Left kidney (tissue), 2 donors: Measurements from ENCODE around the gene POLR3E. TPM values are rescaled to one million over a fixed set of nuclear protein-coding genes. Genes with fewer than 3 reads are reported as not detected.
"Not testable (repeated sequence)": the region's sequence is repeated elsewhere in the genome, so short reads cannot be mapped to it uniquely, and the experiment has no call there.

Experiments
- DNase-seq: peaks from one replicate; pipeline ENCODE4 v3.0.0-alpha.2; 2013
- polyA plus RNA-seq: library from polyadenylated mRNA; unstranded; fragments of 120-200 nt; gene quantifications from one replicate; pipeline ENCODE4 v1.2.1, GENCODE V29; 2013; ENCODE audit not compliant: insufficient read length

POLR3E gene
- polyA plus RNA-seq, 1 donor: 68.7 TPM

DNA sequence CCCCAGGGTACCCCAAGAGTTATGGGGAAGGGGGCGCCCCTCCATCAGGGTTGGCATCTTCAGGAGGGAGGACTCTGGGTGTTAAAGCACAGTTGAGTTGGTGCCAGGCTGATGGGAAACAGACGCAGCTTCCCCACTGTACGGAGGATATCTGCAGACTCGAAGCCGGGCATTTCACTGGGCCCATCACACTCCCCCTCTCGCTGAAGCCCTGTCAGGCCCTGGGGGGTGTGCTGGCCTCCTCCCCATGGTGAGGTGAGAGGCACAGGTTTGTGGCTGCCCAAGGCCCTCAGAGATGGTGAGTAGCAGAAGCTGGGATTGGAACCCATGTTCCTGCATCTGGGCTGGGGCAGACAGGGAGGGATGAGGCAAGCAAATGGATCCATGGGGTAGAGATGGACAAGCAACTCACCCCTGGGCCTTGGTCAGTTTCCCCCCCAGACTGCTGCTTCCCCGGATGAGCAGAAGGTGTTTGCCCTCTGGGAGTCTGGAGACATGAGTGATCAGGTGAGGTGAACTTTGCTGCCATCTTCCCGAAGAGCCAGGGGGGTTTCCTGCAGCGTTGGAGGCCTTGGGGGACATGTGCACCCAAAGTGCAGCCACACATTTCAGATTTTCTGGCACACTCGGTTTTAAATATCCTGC lies 31.0 kb downstream of the POLR3E start:
- no peak for DNase-seq

DNA sequence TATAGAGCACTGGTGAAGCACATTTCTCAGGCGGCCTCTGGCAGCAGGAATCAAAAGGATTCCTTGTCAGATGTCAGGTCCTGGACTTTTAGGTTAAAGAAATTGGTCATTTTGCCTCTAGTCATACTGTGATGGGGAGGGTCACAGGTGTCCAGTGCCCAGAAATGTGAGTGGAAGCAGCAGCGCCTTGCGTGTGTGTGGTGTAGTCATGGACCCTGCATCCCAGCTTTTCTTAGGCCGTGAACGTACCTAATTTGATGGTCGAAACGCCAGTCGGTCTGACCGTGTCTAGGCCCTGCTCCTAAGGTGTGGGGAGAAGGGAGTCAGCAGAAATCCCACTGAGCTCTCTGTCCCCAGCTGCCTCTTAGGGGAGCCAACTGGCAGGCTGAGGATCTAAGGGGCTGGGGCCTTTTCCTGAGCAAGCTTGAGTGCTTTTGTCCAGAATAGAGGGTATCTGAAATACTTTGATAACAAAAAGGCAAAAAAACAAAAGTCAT lies 32.0 kb downstream of the POLR3E start:
- DNase-seq: no peak

DNA sequence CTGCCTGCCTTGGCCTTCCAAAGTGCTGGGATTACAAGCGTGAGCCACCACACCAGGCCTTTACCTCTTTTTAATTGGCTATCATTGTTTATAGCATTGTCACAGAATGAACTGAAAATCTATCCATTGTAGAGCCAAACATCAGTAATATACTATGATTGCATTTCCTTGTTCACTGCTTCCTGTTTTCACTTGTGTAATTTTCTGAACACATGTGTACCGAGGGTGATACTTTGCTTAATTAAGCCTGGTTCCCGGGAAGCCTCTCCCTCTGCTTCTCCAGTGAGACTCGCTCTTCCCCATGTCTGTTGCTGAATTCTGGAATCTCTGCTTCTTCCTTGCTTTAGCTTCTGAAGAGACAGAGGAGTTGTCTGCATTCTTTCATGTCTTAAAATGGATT lies 33.1 kb downstream of the POLR3E start:
- no peak for DNase-seq

DNA sequence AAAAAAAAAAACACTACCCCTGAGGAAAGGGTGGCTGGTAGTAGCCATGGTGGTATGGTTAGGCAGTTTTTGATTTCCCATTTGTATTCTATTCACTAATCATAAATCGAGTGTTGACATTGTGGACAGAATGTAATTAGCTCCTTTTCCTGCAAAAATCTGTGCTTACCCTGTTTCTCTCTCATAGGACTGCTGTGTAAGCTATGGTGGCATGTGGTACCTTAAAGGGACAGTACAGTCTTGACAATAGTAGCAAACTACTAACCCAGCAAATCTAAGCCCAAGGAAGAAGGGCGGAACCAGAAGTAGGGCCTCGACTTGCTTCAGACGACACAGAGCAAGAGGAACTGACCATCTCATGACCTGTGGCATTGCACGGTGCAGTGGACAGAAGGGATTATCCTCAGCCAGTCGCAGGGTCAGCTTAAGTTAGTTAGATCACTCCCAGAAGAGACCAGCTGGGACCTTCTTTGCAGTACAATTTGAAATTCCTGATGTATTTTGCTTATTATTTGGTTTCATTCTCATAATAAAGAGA lies 36.3 kb downstream of the POLR3E start:
- no peak for DNase-seq

DNA sequence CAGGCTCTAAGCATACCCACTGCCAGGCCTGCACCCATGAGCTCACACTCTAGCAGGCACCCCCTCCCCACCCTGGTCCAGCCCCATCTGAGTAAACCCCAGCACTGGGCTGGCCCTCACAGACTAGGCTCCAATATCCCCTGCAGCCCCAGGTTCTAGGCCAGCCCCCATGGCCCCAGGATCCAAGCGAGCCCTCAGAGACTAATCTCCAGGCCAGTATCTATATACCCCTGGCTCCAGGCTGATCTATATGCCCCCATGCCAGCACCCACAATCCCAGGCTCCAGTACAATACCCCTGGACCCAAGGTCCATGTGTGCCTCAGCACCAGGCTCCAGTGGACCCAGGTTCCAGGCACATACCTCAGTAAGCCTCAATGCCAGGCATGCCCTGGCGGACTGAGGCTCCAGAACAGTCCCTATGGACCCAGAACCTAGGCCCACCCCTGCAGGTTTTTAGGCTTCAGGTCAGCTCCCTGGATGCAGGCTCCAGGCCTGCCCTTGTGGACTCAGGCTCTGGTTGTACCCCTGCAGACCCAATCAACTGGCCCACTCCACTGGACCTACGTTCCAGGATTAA lies 38.5 kb downstream of the POLR3E start:
- no peak for DNase-seq

DNA sequence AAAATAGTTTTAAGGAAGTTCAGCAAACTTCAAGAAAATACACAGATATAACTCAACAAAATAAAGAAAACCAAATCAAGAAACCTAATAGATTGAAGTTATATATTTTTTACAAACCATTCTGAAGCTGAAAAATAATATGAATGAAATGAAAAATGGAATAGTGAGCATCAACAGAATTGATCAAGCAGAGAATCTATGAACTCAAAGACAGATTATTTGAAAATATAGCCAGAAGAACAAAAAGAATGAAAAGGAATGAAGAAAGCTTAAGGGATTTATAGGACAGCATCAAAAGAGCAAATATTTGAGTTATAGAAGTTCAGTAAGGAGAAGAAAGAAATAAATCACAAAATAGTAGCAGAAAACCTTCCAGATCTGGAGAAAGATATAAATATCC lies 39.4 kb downstream of the POLR3E start:
- DNase-seq: no peak

DNA sequence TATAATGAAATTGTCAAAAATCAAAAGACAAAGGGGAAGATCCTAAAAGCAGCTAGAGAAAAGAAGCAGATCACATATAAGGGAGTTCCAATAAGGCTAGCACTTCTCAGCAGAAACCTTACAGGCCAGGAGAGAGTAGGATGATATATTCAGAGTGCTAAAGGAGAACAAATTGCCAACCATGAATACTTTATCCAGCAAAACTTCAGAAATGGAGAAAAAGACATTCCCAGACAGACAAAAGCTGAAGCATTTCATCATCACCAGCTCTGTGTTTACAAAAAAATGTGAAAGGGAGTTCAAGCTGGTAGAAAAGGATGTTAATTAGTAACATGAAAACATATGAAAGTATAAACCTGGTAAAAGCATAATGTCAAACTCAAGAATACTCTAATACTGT lies 39.8 kb downstream of the POLR3E start:
- no peak for DNase-seq

DNA sequence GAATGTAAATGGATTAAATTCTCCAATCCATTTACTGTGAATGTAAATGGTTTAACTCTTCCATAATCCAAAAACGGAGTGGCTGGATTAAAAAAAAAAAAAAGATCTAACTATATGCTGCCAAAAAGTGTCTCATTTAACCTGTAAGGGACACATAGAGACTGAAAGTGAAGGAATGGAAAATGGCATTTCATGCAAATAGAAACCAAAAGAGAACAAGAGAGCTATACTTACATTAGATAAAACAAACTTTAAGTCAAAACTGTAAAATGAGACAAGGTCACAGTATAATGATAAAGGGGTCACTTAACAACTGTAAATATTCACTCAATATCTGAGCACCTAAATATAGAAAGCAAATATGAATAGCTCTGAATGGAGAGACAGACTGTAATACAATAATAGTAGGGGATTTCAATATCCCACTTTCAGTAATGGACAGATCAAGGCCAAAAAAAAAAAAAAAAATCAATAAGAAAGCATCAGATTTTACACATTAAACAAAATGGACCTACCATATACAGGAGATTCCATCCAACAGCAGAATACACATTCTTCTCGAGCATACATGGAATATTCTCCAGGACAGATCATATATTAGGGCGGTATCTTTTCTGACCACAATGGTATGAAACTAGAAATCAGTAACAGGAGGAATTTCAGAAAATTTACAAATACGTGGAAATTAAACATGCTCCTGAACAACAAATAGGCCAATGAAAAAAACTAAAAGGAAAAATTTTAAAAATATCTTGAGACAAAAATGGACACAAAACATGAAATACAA lies 40.8 kb downstream of the POLR3E start:
- DNase-seq: no peak

DNA sequence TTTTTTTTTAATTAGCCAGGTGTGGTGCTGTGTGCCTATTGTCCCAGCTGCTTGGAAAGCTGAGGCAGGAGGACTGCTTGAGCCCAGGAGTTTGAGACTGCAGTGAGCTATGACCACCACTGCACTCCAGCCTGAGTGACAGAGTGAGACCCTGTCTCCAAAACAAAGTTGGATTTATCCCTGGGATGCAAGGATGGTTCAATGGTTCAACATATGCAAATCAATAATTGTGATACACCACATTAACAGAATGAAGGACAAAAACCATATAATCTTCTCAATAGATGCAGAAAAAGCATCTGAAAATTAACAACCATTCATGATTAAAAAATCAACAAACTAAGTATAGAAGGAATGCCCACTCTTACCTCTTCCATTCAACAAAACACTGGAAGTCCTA lies 43.7 kb downstream of the POLR3E start:
- no peak for DNase-seq

DNA sequence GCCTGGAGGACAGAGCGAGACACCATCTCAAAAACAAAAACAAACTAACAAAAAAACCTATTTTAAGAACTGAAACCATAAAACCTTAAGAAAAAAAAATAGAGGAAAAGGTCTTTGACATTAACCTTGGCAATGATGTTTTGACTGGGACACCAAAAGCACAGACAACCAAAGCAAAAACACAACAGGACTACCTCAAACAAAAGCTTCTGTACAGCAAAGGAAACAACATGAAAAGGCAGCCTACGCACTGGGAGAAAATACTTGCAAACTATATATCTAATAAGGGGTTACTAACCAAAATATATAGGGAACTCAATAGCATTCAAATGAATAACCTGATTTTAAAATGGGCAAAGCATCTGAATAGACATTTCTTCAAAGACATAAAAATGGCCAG lies 44.9 kb downstream of the POLR3E start:
- no peak for DNase-seq

DNA sequence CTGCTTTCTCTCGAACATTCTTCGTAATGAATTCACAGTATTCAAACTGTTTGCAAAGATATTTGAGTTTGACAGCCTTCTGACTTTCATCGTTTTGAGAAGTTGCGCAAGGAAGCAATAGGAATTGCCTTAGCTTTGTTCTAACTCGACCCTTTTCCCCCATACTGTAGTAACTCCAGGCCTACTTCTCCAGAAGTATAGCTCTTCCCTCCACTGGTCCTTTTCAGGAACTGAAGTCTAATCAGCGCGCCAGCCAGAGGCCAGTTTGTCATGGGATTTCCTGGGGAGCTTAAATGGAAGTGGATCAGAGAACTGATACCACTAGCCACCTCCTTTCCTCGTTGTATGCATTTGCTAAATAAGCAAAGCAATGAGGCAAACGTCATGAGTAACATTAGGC lies 49.3 kb downstream of the POLR3E start:
- no peak for DNase-seq

DNA sequence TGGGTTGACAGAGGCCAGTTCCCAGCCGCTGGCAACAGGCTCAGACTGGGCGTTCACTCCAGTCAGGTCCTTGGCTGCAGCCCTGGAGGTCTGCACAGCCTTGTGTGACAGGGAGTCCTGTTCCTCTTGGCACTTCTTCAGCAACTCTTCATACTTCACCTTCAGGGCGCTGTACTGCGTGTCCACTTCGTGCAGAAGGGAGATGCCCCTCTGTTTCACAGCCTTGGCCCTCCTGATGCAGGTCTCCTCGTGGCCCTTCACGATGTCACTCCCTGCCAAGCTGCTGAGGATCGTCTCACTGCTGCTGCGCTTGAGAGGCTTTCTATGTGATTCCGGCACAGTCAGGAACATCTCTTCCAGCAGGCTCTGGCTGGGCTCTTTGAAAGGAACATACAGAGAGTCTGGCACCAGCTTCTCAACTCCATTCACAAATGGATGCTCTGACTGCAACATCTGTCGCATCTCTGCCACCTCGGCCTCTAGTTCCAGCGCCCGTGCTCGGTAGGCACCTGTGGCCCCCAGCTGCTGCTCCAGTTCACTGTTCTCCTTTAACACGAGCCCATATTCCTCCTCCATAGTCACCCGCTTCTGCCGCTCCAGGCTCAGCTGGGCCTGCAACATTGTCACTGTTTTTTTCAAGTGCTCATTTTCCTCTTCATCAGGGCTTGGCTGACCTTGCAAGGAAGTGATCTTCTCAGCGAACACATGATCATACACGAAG lies 50.1 kb downstream of the POLR3E start:
- no peak for DNase-seq

DNA sequence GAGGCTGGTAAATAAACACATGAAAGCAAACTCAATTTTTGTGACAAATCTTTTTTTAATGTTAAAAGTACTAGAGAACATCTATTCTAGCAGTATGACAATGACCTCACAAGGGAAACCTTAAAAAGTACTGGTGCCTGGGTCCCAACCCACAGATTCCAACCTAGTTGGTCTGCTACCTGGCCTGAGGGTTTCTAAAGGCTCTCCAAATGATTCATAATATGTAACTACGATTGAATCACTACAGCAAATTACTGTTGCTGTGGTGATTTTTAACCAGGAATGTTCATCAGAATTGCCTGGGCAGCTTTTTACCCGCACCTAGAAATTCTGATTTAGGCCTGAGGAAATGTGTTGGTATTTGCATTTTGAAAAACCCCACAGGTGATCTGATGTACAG lies 51.1 kb downstream of the POLR3E start:
- DNase-seq: no peak

DNA sequence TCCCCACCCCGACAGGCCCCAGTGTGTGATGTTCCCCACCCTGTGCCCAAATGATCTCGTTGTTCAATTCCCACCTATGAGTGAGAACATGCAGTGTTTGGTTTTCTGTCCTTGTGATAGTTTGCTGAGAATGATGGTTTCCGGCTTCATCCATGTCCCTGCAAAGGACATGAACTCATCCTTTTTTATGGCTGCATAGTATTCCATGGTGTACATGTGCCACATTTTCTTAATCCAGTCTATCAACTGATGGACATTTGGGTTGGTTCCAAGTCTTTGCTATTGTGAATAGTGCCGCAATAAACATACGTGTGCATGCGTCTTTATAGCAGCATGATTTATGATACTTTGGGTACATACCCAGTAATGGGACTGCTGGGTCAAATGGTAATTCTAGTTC lies 53.8 kb downstream of the POLR3E start:
- not testable (repeated sequence) for DNase-seq

DNA sequence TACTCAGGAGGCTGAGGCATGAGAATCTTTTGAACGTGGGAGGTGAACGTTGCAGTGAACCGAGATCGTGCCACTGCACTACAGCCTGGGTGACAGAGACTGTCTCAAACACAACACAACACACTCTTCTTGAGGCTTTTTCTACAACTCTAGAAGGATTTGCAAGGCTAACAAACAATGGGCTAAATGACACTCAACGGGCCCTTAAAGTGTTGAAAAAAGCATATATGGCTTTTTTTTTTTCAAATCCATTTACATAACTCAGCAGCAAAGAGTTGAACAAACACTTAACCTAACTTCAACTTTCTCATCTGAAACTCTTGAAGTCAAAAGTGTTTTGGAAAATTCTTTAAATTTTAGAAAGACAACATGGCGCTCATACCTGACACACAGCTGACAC lies 54.9 kb downstream of the POLR3E start:
- no peak for DNase-seq

DNA sequence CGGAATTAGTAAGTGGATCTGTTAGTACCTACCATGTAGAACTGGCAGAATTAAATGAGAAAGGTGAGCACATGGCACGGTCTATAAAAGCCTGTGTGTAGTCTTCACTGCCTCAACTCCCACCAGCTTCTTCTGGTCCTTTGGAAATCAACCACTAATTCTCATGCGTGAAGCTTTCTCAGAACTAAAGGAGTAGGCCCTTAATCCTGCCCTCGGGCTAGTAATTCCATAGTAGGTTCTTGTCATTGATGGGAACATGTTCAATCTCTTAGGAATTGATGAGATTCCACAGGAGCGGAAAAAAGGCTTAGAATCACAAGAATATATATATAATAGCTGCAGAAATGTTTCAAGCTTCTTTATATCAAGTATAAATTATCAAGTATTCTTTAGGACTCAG lies 55.5 kb downstream of the POLR3E start:
- DNase-seq: no peak

DNA sequence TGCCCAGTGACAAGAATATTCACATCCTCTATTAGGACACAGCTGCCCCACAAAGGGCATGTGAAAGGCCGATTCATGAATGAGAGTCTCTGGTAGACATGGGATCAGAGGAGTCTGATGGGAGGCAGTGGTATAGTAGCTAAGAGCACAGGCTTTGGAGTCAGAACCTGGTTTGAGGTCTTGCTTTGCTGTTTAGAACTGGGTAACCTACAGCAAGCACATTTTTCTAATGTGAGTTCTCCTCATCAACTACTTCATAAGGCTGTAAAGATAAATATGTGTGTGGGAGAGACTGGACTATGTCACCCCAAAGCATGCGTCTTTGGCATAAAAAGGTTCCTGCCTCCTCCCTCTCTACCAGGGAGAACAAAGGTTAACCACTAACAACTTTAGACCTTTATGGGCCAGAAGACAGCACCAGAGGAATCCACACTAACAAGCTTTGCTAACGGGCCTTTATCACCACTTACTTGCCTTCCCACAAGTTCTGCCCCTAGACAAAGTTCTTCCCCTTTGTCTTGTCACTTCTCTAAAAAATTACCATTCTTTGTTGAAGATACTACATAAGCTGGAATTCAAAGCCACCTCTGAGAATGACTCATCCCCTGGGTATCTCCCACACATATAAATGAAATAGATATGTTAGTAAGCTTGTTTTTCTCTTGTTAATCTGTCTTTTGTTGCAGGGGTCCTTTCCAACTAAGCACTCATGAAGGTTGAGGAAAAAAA lies 56.1 kb downstream of the POLR3E start:
- no peak for DNase-seq

DNA sequence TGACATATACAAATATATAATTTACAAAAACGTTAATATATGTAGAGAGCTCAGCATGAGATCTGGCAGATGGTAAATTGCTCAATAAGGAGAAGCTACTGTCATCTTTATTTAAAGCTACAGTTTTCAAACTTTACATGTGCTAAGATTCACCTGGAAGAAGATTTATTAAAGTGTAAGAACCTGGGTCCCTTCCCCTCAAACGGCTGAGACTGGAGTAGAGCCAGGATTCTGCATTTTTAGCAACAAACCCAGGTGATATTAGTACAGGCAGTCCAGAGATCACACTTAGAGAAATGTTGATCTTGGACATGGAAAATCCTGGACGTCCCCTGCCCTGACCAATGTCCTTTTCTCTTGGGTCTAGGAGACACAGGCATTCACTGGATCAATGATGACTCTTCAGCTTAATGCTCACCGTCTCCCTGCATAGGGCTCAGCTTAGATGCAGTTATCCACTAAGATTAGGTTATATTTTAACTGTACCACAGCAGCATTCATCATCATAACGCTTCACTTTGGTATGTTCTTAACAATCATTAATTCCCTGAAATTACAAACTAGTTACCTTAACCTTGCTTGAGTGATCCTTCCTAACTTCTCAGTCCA lies 56.8 kb downstream of the POLR3E start:
- DNase-seq: no peak

DNA sequence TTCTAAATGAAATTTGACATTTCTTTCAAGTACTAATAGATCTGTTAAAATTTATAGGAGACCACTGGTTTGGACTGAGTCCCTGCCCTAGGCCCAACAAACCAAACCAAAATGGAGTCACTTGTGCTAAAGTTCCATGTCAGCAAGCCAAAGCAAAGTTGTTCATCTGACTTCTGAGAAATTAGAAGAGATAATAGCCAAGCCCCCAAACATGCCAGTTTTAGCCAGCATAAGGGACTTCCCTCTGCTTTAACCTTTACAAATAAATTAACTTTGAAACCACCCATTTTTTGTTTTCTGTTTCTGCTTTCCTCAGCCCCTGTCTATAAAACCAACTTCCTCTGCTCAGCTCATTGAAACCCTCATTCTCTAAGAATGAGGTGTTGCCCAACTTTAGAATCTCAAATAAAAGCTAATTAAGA lies 58.3 kb downstream of the POLR3E start:
- no peak for DNase-seq

DNA sequence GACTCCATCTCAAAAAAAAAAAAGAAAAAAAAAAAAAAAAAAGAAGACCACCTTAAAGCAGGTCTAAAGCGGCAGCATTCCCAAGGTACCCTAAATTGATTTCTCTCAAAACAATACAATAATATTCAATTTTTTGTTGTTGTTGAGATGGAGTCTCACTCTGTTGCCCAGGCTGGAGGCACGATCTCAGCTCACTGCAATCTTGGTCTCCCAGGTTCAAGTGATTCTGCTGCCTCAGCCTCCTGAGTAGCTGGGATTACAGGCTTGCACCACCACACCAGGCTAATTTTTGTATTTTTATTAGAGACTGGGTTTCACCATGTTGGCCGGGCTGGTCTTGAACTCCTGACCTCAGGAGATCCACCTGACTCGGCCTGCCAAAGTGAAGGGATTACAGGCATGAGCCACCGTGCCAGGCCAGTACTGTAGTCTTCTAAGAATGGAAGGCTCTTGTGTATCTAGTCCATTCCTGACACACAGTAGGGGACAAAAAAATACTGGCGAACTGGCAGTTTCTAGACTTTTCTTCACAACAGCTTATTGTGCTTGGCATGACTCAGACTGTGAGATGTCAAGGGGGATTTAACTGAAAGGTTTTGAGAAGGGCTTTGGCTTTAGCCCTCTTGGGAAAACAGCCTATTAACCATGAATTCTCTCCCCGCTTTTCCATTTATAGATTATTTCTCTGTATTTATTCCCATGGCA lies 59.9 kb downstream of the POLR3E start:
- DNase-seq: no peak

DNA sequence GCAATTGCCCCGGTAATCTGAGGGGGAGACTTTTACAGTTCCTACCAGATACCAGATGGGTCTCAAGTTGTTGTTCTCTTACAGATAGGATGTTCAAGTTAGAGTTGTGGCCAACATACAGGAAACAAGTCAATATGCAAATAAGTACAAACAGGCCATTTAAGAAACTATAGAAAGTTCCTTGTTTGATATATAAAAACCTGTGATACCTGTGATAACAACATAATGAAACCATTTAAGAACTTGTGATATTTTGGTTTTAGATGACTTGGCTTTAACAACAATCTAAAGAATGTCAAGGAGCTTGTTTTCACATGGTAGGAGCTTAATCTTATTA lies 60.4 kb downstream of the POLR3E start:
- no peak for DNase-seq
